ENCODE results near the gene TCF15. TPM values are rescaled to one million over a fixed set of nuclear protein-coding genes. Genes with fewer than 3 reads are reported as not detected.

The TCF15 gene
- polyA plus RNA-seq, 3 donors = not detected

DNA sequence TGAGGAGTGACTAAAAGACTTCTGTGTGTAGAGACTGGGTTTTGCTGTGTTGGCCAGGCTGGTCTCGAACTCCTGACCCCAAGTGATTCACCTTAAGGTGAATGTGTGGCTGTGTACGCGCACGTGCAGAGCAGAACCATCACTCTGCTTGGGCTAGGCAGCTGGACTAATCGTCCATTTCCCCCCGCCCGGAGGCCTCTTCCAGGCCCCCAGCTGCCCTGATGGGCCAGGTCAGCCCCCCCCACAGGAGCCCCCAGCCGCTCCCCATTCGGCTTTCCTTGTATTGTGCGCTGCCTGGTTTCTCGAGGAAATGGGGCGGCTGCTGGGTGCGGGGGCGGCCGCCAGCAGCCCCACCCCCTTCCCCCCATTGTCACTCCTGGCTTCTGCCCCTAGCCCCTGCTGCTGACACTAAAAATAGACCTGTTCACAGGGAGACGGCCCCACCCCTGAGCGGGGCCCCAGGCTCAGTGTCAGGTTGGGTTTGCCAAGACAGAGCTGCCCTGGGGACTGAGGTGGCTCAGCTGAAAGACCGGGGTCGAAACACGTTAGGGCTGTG, 41.9 kb downstream of the TCF15 start:
- no peak overlapping the region for H2AFZ ChIP-seq (ENCODE audit: insufficient read depth, low read depth, low read length, poor library complexity, severe bottlenecking)
- no peaks in the 10 kb centered on the region for H3K4me1 ChIP-seq (ENCODE audit: control insufficient read depth in 1 of 2, insufficient read depth in 2 of 2, low read length in 2 of 2)
- no peaks in the 10 kb centered on the region for H3K36me3 Mint-ChIP-seq
- H3K4me1 Mint-ChIP-seq = no peaks in the 10 kb centered on the region
- H3K79me2 ChIP-seq (ENCODE audit: insufficient read depth, low read length) = no peaks in the 10 kb centered on the region
- H3K4me3 Mint-ChIP-seq = no peak overlapping the region
- 30% methylated on average over 7 of the region's 20 CpGs for WGBS (ENCODE audit: insufficient coverage)
- no peak overlapping the region for H3K27ac Mint-ChIP-seq
- no peaks in the 10 kb centered on the region for H4K20me1 ChIP-seq (ENCODE audit: insufficient read depth, low read length)
- peaks cover 0 to 30% of the 10 kb centered on the region in 2 donors for H3K27me3 ChIP-seq (ENCODE audit: control insufficient read depth in 2 of 2, insufficient read depth in 2 of 2, low read length in 2 of 2)
- TF ChIP-seq, protein P1, sequence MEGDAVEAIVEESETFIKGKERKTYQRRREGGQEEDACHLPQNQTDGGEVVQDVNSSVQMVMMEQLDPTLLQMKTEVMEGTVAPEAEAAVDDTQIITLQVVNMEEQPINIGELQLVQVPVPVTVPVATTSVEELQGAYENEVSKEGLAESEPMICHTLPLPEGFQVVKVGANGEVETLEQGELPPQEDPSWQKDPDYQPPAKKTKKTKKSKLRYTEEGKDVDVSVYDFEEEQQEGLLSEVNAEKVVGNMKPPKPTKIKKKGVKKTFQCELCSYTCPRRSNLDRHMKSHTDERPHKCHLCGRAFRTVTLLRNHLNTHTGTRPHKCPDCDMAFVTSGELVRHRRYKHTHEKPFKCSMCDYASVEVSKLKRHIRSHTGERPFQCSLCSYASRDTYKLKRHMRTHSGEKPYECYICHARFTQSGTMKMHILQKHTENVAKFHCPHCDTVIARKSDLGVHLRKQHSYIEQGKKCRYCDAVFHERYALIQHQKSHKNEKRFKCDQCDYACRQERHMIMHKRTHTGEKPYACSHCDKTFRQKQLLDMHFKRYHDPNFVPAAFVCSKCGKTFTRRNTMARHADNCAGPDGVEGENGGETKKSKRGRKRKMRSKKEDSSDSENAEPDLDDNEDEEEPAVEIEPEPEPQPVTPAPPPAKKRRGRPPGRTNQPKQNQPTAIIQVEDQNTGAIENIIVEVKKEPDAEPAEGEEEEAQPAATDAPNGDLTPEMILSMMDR (IDR thresholded peaks at IDR 0.05) = no peak
- H3K9me3 ChIP-seq (replicated peaks in 1 of 2; ENCODE audit: control insufficient read depth in 1 of 2, insufficient read depth in 1 of 2, low read length in 2 of 2) = no peaks in the 10 kb centered on the region
- no peak overlapping the region for H3K9ac ChIP-seq (ENCODE audit: insufficient read depth, low read length, poor library complexity, severe bottlenecking)
- H3K27ac ChIP-seq (ENCODE audit: low read depth in 1 of 2, low read length in 2 of 2) = no peak overlapping the region
- no peaks in the 10 kb centered on the region for H3K36me3 ChIP-seq (replicated peaks in 1 of 2; ENCODE audit: control insufficient read depth in 1 of 2, insufficient read depth in 2 of 2, low read length in 2 of 2)
- intact Hi-C loops (cut with micrococcal nuclease) = no loop called here
- H3K9me3 Mint-ChIP-seq = no peaks in the 10 kb centered on the region
- DNase-seq = no peak
- H3K4me3 ChIP-seq (replicated peaks in 1 of 3; ENCODE audit: low read depth in 2 of 3, low read length in 3 of 3) = no peak overlapping the region
- H3K27me3 Mint-ChIP-seq (ENCODE audit: low read depth in 3 of 3) = peaks cover 38 to 46% (median 45%) of the 10 kb centered on the region in 3 donors
- H3K4me2 ChIP-seq (replicated peaks; ENCODE audit: extremely low read depth, low read length, poor library complexity, severe bottlenecking) = no peak overlapping the region

DNA sequence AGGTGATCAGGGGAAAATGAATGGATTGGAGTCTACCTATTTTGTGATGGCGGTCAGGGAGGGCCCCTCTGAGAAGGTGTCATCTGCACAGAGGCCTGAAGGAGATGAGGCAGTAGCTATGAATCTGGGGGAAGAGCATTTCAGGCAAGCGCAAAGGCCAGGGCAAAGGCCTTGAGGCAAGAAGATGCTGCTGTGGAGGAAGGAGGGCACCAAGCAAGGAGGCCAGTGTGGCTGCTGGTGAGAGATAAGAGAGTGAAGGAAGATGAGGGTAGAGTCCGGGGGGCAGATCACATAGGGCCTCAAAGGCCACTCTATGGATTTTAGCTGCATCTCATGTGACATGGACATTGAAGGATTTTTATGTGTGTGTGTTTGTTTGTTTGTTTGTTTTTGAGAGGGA, 45.9 kb downstream of the TCF15 start:
- H3K27me3 Mint-ChIP-seq (ENCODE audit: low read depth in 3 of 3) = peaks cover 22 to 35% (median 27%) of the 10 kb centered on the region in 3 donors
- intact Hi-C loops (cut with micrococcal nuclease) = loop anchor here (5.0 kb wide), 3 partner anchors 78 to 173 kb away; no protein-coding TSS in a partner anchor
- no peaks in the 10 kb centered on the region for H3K36me3 ChIP-seq (replicated peaks in 1 of 2; ENCODE audit: control insufficient read depth in 1 of 2, insufficient read depth in 2 of 2, low read length in 2 of 2)
- no peak overlapping the region for H3K4me3 ChIP-seq (replicated peaks in 1 of 3; ENCODE audit: low read depth in 2 of 3, low read length in 3 of 3)
- H2AFZ ChIP-seq (ENCODE audit: insufficient read depth, low read depth, low read length, poor library complexity, severe bottlenecking) = no peak overlapping the region
- H3K9me3 ChIP-seq (replicated peaks in 1 of 2; ENCODE audit: control insufficient read depth in 1 of 2, insufficient read depth in 1 of 2, low read length in 2 of 2) = no peaks in the 10 kb centered on the region
- no peaks in the 10 kb centered on the region for H3K36me3 Mint-ChIP-seq
- H3K4me3 Mint-ChIP-seq = no peak overlapping the region
- 100% methylated on average over 3 of the region's 3 CpGs for WGBS (ENCODE audit: insufficient coverage)
- no peak overlapping the region for H3K9ac ChIP-seq (ENCODE audit: insufficient read depth, low read length, poor library complexity, severe bottlenecking)
- H4K20me1 ChIP-seq (ENCODE audit: insufficient read depth, low read length) = no peaks in the 10 kb centered on the region
- no peak for DNase-seq
- no peaks in the 10 kb centered on the region for H3K79me2 ChIP-seq (ENCODE audit: insufficient read depth, low read length)
- H3K4me2 ChIP-seq (replicated peaks; ENCODE audit: extremely low read depth, low read length, poor library complexity, severe bottlenecking) = no peak overlapping the region
- H3K27ac Mint-ChIP-seq = no peak overlapping the region
- H3K9me3 Mint-ChIP-seq = no peaks in the 10 kb centered on the region
- H3K27me3 ChIP-seq (ENCODE audit: control insufficient read depth in 2 of 2, insufficient read depth in 2 of 2, low read length in 2 of 2) = peaks cover 0 to 12% of the 10 kb centered on the region in 2 donors
- no peaks in the 10 kb centered on the region for H3K4me1 ChIP-seq (ENCODE audit: control insufficient read depth in 1 of 2, insufficient read depth in 2 of 2, low read length in 2 of 2)
- TF ChIP-seq, protein P1 (IDR thresholded peaks at IDR 0.05) = no peak
- H3K27ac ChIP-seq (ENCODE audit: low read depth in 1 of 2, low read length in 2 of 2) = no peak overlapping the region
- no peaks in the 10 kb centered on the region for H3K4me1 Mint-ChIP-seq

Measured in CD14-positive monocyte (primary cell).